ENCODE results near the gene SIM2. TPM values are rescaled to one million over a fixed set of nuclear protein-coding genes. Genes with fewer than 3 reads are reported as not detected.

Gene SIM2
- total RNA-seq, 4 donors from 2014 or later = 20.3 to 49.4 (median 29.9) TPM

DNA sequence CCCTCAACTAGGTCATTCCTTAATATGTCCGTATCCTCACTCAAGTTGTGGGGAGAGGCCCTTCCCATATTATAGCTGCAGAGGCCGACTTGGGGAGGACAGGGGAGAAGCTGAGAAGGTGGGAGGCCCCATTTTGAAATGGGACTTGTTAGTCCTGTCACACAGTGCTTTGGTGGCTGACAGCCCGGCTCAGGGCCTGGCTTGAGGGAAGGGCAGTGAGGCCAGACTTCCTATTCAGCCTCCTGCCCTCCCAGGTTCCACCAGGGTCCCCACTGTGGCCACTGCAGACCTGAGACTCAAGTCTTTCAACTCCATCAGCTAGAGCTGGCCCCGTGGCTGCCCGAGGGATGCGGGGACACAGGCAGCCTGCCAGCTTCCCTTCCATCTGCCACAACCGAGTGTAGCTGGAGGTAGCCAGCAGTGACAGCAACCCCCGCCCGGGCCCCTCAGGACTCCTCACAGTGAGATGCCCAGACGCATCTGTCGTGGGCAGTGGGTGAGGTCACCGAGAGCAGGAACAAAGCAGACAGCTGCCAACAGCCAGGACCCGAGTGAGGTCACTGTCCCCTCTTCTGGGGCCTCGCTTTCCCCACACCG, 36.9 kb downstream of the SIM2 start:
- Histone ChIP-seq H3K9me3 (no peaks in the 10 kb centered on the region), H3K27ac (no peak overlapping the region), H3K36me3 (peaks cover 0 to 97% (median 12%) of the 10 kb centered on the region in 3 donors), H3K4me1 (no peaks in the 10 kb centered on the region), H3K4me3 (no peak overlapping the region), H3K27me3 (peaks cover 0 to 40% (median 0%) of the 10 kb centered on the region in 4 donors)
- intact Hi-C loops (cut with DNase I) = no loop called here
- no peak for TF ChIP-seq POLR2A (IDR thresholded peaks at IDR 0.05)
- TF ChIP-seq, protein P1, sequence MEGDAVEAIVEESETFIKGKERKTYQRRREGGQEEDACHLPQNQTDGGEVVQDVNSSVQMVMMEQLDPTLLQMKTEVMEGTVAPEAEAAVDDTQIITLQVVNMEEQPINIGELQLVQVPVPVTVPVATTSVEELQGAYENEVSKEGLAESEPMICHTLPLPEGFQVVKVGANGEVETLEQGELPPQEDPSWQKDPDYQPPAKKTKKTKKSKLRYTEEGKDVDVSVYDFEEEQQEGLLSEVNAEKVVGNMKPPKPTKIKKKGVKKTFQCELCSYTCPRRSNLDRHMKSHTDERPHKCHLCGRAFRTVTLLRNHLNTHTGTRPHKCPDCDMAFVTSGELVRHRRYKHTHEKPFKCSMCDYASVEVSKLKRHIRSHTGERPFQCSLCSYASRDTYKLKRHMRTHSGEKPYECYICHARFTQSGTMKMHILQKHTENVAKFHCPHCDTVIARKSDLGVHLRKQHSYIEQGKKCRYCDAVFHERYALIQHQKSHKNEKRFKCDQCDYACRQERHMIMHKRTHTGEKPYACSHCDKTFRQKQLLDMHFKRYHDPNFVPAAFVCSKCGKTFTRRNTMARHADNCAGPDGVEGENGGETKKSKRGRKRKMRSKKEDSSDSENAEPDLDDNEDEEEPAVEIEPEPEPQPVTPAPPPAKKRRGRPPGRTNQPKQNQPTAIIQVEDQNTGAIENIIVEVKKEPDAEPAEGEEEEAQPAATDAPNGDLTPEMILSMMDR (IDR thresholded peaks at IDR 0.05) = no peak
- DNase-seq = no peak
- WGBS, 2 donors = 50 to 59% methylated on average over 2 to 4 of the region's 15 CpGs

DNA sequence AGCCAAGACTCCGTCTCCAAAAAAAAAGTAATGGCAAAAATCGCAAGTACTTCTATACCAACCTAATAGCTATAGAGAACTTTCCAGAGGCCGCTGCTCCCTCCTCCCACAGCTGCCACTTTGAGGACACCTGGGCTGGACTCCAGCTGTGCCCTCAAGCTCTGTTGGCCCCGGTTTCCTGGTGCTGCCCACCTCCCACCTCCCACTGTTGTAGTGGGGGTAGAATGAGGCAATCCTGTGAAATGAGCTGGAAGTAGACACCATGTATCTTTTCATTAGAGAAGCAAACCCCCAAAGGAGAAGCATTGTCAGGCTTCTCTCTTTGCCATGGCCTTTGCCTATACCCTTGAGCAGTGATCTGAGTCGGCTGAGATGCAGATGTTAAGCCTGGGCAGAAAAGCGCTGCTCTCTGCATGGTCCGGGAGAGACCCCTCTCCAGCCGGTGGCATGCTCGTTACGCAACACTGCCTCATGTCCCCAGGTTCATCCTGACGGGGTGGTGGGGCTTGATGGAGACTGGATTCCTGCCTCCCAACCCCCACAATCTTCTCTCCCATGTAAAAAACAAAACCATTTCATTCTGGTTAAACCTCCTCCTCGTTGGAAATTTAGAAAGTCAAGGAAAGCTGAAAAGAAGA, 39.7 kb downstream of the SIM2 start:
- Histone ChIP-seq H3K9me3 (no peaks in the 10 kb centered on the region), H3K36me3 (peaks cover 0 to 97% (median 3%) of the 10 kb centered on the region in 3 donors), H3K4me1 (no peaks in the 10 kb centered on the region), H3K27me3 (peaks cover 0 to 37% (median 0%) of the 10 kb centered on the region in 4 donors), H3K27ac (no peak overlapping the region), H3K4me3 (no peak overlapping the region)
- TF ChIP-seq, protein P1 (IDR thresholded peaks at IDR 0.05) = no peak
- TF ChIP-seq POLR2A (IDR thresholded peaks at IDR 0.05) = no peak
- intact Hi-C loops (cut with DNase I) = no loop called here
- 64 to 77% methylated on average over 10 to 11 of the region's 12 CpGs for WGBS, 2 donors
- no peak for DNase-seq

DNA sequence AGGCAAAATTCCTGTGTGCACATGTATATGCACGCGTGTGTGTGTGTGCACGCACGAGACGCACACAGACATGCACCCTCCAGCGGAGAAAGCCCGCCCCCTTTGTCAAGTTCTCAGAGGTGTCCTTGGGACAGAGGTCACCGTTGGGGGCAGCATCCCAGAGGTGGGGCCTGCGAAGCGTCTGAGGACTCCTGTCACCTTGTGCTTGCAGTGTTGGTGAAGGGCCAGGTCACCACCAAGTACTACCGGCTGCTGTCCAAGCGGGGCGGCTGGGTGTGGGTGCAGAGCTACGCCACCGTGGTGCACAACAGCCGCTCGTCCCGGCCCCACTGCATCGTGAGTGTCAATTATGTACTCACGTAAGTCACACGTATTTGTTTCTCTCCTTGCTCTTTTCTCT, 42.6 kb downstream of the SIM2 start:
- WGBS, 2 donors = 87 to 88% methylated on average over 16 to 20 of the region's 21 CpGs
- DNase-seq = no peak
- Histone ChIP-seq H3K36me3 (peaks cover 0 to 95% (median 0%) of the 10 kb centered on the region in 3 donors), H3K4me3 (no peak overlapping the region), H3K9me3 (no peaks in the 10 kb centered on the region), H3K4me1 (peaks cover 0 to 13% (median 3%) of the 10 kb centered on the region in 3 donors), H3K27ac (no peak overlapping the region), H3K27me3 (peaks cover 0 to 28% (median 0%) of the 10 kb centered on the region in 4 donors)
- intact Hi-C loops (cut with DNase I) = no loop called here
- TF ChIP-seq POLR2A (IDR thresholded peaks at IDR 0.05) = no peak
- TF ChIP-seq, protein P1 (IDR thresholded peaks at IDR 0.05) = no peak

DNA sequence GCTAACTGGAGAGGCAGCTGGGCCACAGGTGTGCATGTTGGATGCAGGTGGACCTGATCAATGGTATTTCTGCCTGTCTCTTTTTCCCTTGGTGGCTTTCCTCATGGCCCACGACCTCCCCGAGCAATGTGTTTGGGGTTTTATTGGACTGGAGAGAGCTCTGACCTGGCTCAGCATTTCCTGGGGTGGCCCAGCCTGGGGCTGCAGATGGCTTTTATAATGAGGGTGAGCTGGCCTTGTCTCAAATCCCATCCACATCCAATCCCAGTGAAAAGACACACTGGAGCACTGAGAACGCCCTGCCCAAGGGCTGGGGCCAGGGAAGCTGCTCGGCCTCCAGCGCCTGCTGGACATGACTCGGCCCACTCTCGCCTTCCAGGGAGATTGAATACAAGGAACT, 44.1 kb downstream of the SIM2 start:
- TF ChIP-seq, protein P1 (IDR thresholded peaks at IDR 0.05) = no peak
- no peak for TF ChIP-seq POLR2A (IDR thresholded peaks at IDR 0.05)
- DNase-seq = no peak
- no peak overlapping the region for H3K4me3 ChIP-seq
- H3K4me1 ChIP-seq = peaks cover 0 to 23% (median 3%) of the 10 kb centered on the region in 3 donors
- no peaks in the 10 kb centered on the region for H3K9me3 ChIP-seq
- no peak overlapping the region for H3K27ac ChIP-seq
- 100% methylated on average over 1 of the region's 7 CpGs for WGBS, 2 donors
- H3K36me3 ChIP-seq = peaks cover 0 to 96% (median 0%) of the 10 kb centered on the region in 3 donors
- intact Hi-C loops (cut with DNase I) = no loop called here
- peaks cover 0 to 31% (median 0%) of the 10 kb centered on the region in 4 donors for H3K27me3 ChIP-seq

DNA sequence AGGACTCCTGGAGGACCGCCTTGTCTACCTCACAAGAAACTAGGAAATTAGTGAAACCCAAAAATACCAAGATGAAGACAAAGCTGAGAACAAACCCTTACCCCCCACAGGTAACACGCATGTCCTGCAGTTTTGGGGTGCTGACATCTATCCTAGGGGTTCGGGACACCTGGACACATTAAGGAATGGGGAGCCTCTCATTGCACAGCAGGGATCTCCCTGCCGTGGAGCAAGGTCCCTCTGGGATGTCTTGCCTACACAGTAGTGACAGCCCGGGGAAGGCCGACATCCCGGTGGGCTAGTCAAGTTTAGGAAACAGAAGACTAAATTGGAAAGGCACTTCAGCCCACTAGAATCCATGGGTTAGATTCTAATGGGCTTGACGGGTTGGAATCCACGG, 44.5 kb downstream of the SIM2 start:
- Histone ChIP-seq H3K27me3 (peaks cover 0 to 34% (median 0%) of the 10 kb centered on the region in 4 donors), H3K4me3 (no peak overlapping the region), H3K4me1 (peaks cover 0 to 27% (median 6%) of the 10 kb centered on the region in 3 donors), H3K36me3 (peaks cover 0 to 96% (median 0%) of the 10 kb centered on the region in 3 donors), H3K27ac (no peak overlapping the region), H3K9me3 (no peaks in the 10 kb centered on the region)
- intact Hi-C loops (cut with DNase I) = no loop called here
- WGBS, 2 donors = 85 to 92% methylated on average over 7 to 9 of the region's 9 CpGs
- DNase-seq = no peak
- TF ChIP-seq POLR2A (IDR thresholded peaks at IDR 0.05) = no peak
- TF ChIP-seq, protein P1 (IDR thresholded peaks at IDR 0.05) = no peak
